C4-2B (cell line): ENCODE measurements around the gene LELP1.
"Not testable (repeated sequence)": the region's sequence is repeated elsewhere in the genome, so short reads cannot be mapped to it uniquely, and the experiment has no call there.

Source experiments
- H3K27ac ChIP-seq: fragments of 450-650 bp; 2 replicates; pipeline ENCODE4 v1.5.1; 2017
- ZFX ChIP-seq: fragments of 450-650 bp; IDR thresholded peaks from 2 replicates; pipeline ENCODE4 v1.6.1; 2017
- TF ChIP-seq, protein P1 (sequence below): fragments of 450-650 bp; conservative IDR thresholded peaks from 2 replicates; pipeline ENCODE4 v1.5.1; 2017; ENCODE audit warnings: mild to moderate bottlenecking

Gene LELP1

GRCh38 chr1:153228491-153228890 lies 25.3 kb downstream of the LELP1 start:
- TF ChIP-seq, protein P1, sequence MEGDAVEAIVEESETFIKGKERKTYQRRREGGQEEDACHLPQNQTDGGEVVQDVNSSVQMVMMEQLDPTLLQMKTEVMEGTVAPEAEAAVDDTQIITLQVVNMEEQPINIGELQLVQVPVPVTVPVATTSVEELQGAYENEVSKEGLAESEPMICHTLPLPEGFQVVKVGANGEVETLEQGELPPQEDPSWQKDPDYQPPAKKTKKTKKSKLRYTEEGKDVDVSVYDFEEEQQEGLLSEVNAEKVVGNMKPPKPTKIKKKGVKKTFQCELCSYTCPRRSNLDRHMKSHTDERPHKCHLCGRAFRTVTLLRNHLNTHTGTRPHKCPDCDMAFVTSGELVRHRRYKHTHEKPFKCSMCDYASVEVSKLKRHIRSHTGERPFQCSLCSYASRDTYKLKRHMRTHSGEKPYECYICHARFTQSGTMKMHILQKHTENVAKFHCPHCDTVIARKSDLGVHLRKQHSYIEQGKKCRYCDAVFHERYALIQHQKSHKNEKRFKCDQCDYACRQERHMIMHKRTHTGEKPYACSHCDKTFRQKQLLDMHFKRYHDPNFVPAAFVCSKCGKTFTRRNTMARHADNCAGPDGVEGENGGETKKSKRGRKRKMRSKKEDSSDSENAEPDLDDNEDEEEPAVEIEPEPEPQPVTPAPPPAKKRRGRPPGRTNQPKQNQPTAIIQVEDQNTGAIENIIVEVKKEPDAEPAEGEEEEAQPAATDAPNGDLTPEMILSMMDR, result no peak
- TF ChIP-seq ZFX, result no peak
- no peak overlapping the region for H3K27ac ChIP-seq

DNA sequence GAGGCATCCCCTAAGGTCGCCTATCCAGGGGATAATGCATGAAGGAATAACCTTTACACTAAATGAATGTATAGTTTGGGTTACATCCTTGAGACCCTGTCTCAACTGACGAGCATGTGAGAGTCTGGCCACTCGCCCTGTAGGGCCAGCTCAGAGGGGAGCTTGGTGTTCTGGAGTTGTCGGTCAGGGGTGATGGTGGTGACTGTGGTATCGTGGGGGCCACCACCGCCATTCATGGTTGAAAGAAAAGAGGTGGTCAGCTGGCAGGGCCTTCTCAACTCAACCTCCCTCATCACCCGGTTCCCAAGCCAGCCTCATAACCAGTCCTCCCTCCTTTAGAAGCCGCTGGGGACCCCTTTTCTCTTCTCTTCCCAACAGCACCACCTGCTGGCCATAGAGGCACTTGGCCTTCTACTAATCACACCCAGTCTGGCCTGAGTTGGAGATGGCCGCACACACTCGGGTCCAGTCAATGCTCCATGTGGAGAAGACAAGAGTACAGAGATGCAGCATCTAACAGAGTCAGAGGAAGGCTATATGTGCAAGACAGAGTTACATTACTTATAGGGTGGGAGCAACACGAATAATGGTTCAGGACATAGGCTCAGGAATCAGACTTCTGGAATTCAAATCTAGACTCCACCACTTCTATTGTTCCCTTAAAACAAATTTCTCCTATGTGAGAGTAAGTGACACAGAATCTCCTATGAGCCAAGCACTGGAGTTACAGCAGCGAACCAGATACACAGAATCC lies 26.0 kb downstream of the LELP1 start:
- TF ChIP-seq, protein P1, result peak; percentile 86
- H3K27ac ChIP-seq, result not testable (repeated sequence)

- TF ChIP-seq, protein P1, result no peak
- no peak overlapping the region for H3K27ac ChIP-seq
These were observed 28.1 kb downstream of the LELP1 start for GRCh38 chr1:153231363-153231762.

- TF ChIP-seq, protein P1, result no peak
- no peak for TF ChIP-seq ZFX
- no peak overlapping the region for H3K27ac ChIP-seq
These were observed 28.6 kb downstream of the LELP1 start for GRCh38 chr1:153231785-153232184.

GRCh38 chr1:153232553-153232952 lies 29.3 kb downstream of the LELP1 start:
- TF ChIP-seq, protein P1, result no peak
- H3K27ac ChIP-seq, result no peak overlapping the region

GRCh38 chr1:153233448-153233847 lies 30.2 kb downstream of the LELP1 start:
- TF ChIP-seq, protein P1, result no peak
- no peak for TF ChIP-seq ZFX
- no peak overlapping the region for H3K27ac ChIP-seq

DNA sequence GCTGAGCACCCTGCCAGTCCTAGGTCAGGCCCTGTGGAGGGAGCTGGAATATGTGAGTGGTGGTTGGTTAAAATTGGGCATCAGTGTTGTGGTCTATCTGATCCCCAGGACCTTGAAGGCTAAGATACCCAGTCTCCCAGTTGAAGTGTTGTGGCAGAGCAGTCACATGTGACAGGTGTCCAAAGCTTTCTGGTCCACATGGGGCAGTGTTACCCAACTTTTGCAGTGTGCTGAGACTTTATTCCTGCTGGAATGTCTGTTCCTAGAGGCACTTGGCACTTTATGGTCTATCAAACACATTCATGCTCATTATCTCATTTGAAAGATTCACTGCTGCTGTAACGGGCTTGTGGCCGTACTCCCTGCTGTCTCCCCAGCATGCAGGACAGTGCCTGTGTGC lies 35.3 kb downstream of the LELP1 start:
- TF ChIP-seq, protein P1, result peak; percentile 27
- no peak for TF ChIP-seq ZFX
- no peak overlapping the region for H3K27ac ChIP-seq
